ENCODE measurements around the gene PLA2G2C. TPM values are rescaled to one million over a fixed set of nuclear protein-coding genes. Genes with fewer than 3 reads are reported as not detected.

Gene PLA2G2C
- total RNA-seq, 2 donors from 2014 or later = 0.27 TPM; not detected in 1

- Histone ChIP-seq H3K4me1 (peaks cover 8% of the 10 kb centered on the region), H3K9me3 (no peaks in the 10 kb centered on the region), H3K4me3 (no peak overlapping the region), H3K27ac (peak overlapping the region; percentile 76), H3K36me3 (no peaks in the 10 kb centered on the region), H3K9ac (ENCODE audit: low read depth in 2 of 2, low read length in 2 of 2) (peak overlapping the region in 1 of 2 donors; percentile 58), H3K27me3 (no peaks in the 10 kb centered on the region)
- intact Hi-C loops (cut with DNase I) = loop anchor here (2.0 to 10.0 kb wide), 3 partner anchors 153 to 280 kb away; no protein-coding TSS in a partner anchor
- TF ChIP-seq CTCF (IDR thresholded peaks at IDR 0.05) = no peak
- peak; percentile 34 for DNase-seq
Observed at GRCh38 chr1:20212085-20212684, 25.9 kb upstream of the PLA2G2C start.

DNA sequence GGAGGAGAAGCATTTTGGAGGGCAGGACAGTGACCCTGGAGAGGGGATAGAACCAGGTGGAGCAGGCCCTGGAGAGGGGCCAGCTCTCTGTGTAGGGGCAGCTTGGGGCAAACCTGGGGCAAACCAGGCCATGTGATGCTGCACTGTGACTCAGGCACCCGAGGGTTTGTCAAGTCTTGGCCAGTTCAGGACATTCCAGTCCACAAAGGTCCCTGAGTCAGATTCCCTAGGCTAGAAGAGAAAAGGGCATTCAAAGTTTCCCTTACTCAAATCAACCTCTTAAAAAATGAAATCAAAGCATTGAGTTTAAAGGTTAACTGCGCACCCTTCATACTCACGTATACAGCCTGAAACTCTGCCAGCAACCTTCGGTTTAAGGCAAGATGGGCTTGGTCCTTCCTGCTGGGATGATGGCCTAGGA is 25.2 kb upstream of the PLA2G2C start:
- peak; percentile 81 for DNase-seq
- Histone ChIP-seq H3K36me3 (no peaks in the 10 kb centered on the region), H3K4me1 (peaks cover 8% of the 10 kb centered on the region), H3K9me3 (no peaks in the 10 kb centered on the region), H3K27ac (peak overlapping the region; percentile 76), H3K9ac (ENCODE audit: low read depth in 2 of 2, low read length in 2 of 2) (no peak overlapping the region), H3K27me3 (no peaks in the 10 kb centered on the region), H3K4me3 (no peak overlapping the region)
- TF ChIP-seq CTCF (IDR thresholded peaks at IDR 0.05) = no peak
- intact Hi-C loops (cut with DNase I) = loop anchor here (5.0 to 10.0 kb wide), 2 partner anchors 153 to 281 kb away; no protein-coding TSS in a partner anchor

- no peak overlapping the region for H3K9ac ChIP-seq (ENCODE audit: low read depth in 2 of 2, low read length in 2 of 2)
- no peak for TF ChIP-seq CTCF (IDR thresholded peaks at IDR 0.05)
- no peaks in the 10 kb centered on the region for H3K9me3 ChIP-seq
- no peaks in the 10 kb centered on the region for H3K36me3 ChIP-seq
- H3K27ac ChIP-seq = peak overlapping the region; percentile 76
- H3K4me1 ChIP-seq = peaks cover 8% of the 10 kb centered on the region
- intact Hi-C loops (cut with DNase I) = loop anchor here (5.0 to 10.0 kb wide), 2 partner anchors 154 to 281 kb away; no protein-coding TSS in a partner anchor
- no peaks in the 10 kb centered on the region for H3K27me3 ChIP-seq
- H3K4me3 ChIP-seq = no peak overlapping the region
- DNase-seq = no peak
Observed at GRCh38 chr1:20210736-20211460, 24.6 kb upstream of the PLA2G2C start.

DNA sequence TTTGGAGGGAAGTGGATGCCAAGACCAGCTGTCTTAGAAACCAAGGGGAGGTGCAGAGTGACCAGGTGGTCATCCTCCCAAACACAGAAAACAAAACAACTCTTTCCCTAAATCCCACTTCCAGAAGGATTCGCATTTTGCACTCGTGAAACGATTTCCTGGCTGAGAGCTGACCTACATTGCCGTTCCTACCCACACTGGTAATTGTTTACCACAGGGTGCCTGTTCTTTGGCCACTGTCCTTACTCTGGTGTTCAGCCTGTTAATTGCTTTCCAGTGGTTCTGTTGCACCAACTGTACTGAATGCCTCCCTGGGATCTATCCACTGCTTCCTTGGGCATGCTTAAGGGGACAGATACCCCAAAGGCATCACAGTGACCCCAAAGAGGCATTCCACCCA is 23.2 kb upstream of the PLA2G2C start:
- no peak overlapping the region for H3K4me3 ChIP-seq
- intact Hi-C loops (cut with DNase I) = no loop called here
- no peak for TF ChIP-seq CTCF (IDR thresholded peaks at IDR 0.05)
- no peaks in the 10 kb centered on the region for H3K36me3 ChIP-seq
- no peak for DNase-seq
- no peaks in the 10 kb centered on the region for H3K9me3 ChIP-seq
- peaks cover 8% of the 10 kb centered on the region for H3K4me1 ChIP-seq
- no peak overlapping the region for H3K9ac ChIP-seq (ENCODE audit: low read depth in 2 of 2, low read length in 2 of 2)
- H3K27ac ChIP-seq = no peak overlapping the region
- H3K27me3 ChIP-seq = no peaks in the 10 kb centered on the region

GRCh38 chr1:20207546-20207945 is 21.2 kb upstream of the PLA2G2C start:
- no peak for TF ChIP-seq CTCF (IDR thresholded peaks at IDR 0.05)
- intact Hi-C loops (cut with DNase I) = no loop called here
- H3K27ac ChIP-seq = no peak overlapping the region
- H3K4me1 ChIP-seq = peaks cover 6% of the 10 kb centered on the region
- no peak overlapping the region for H3K9ac ChIP-seq (ENCODE audit: low read depth in 2 of 2, low read length in 2 of 2)
- no peak overlapping the region for H3K4me3 ChIP-seq
- H3K9me3 ChIP-seq = no peaks in the 10 kb centered on the region
- no peaks in the 10 kb centered on the region for H3K36me3 ChIP-seq
- H3K27me3 ChIP-seq = no peaks in the 10 kb centered on the region
- no peak for DNase-seq

All from colonic mucosa (tissue), 4 donors.